Measurements from ENCODE around the gene EEF1A2. TPM values are rescaled to one million over a fixed set of nuclear protein-coding genes. Genes with fewer than 3 reads are reported as not detected.

Gene EEF1A2
- total RNA-seq, 1 experiment from 2014 or later = 359 TPM

DNA sequence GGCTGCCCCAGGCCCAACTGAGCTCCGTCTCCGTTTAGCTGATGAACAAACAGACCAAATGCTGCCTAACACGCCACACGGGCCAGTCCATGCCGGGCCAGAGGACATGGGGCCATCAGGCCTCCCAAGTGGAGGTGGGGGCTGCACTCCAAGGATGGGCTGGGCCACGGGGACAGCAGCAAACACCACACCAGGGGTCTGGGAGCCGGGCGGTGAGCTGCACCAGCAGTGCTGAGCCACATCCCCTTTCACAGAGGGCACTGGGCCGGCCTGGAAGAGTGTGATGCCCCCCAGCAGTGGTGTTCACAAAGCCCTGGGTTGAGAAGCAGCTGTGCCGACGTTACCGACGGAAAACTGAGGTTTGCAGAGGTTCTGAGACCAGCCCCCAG is 29.2 kb downstream of the EEF1A2 start:
- Mint-ChIP-seq H3K4me1 (ENCODE audit: low read depth, unreplicated experiment) (peaks cover 9% of the 10 kb centered on the region), H3K27me3 (ENCODE audit: unreplicated experiment) (peaks cover 91% of the 10 kb centered on the region), H3K4me3 (ENCODE audit: low read depth, unreplicated experiment) (no peak overlapping the region), H3K36me3 (ENCODE audit: insufficient read depth, unreplicated experiment) (peaks cover 5% of the 10 kb centered on the region), H3K27ac (ENCODE audit: unreplicated experiment) (no peak overlapping the region), H3K9me3 (ENCODE audit: low read depth, unreplicated experiment) (no peaks in the 10 kb centered on the region)
- TF ChIP-seq, protein P1, sequence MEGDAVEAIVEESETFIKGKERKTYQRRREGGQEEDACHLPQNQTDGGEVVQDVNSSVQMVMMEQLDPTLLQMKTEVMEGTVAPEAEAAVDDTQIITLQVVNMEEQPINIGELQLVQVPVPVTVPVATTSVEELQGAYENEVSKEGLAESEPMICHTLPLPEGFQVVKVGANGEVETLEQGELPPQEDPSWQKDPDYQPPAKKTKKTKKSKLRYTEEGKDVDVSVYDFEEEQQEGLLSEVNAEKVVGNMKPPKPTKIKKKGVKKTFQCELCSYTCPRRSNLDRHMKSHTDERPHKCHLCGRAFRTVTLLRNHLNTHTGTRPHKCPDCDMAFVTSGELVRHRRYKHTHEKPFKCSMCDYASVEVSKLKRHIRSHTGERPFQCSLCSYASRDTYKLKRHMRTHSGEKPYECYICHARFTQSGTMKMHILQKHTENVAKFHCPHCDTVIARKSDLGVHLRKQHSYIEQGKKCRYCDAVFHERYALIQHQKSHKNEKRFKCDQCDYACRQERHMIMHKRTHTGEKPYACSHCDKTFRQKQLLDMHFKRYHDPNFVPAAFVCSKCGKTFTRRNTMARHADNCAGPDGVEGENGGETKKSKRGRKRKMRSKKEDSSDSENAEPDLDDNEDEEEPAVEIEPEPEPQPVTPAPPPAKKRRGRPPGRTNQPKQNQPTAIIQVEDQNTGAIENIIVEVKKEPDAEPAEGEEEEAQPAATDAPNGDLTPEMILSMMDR (IDR thresholded peaks at IDR 0.05; ENCODE audit: unreplicated experiment) = no peak
- no TSS peak for BruUV-seq (replicated peaks)
- DNase-seq = no peak
- CTCF ChIA-PET = interaction anchor here (1.2 to 1.5 kb wide), 2 partner anchors 9 to 10 kb away, joined by 4 read pairs; no protein-coding TSS in a partner anchor
- intact Hi-C loops (cut with micrococcal nuclease; ENCODE audit: unreplicated experiment) = no loop called here

DNA sequence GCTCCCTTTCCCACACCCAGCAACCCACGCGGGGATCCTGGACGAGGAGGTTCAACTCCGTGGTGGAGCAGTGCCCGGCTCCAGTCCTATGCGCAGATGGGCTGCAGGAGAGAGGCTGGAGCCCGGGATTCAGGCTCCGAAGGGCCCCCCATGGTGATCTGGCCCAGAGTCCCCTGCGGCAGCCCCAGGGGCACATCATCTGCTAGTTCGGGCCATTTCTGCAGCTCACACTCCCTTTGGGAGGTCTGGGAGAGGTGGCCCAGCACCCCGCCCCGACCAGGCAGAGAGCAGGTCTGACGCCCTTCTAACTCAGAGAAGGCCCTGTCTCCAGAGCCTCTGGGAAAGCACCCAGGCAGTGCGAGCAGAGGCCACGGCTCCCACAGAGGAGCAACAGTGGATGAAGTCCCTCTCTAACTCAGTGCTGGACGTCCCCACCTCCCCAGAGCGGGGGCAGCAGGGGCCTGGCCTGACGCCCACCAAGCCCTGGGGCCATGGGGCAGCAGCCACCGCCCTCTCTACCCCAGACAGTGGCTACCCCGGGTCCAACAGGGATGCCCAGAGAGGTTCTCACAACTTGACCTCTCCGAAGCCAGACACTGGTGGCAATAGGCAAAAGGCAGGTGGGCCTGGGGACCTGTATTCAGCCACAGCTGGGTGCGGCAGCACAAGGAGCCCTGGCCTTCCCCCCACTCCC is 29.7 kb downstream of the EEF1A2 start:
- CTCF ChIA-PET = interaction anchor here (0.6 kb wide), 1 partner anchor 196 kb away, joined by 3 read pairs; the partner anchor contains the start of gene ARFGAP1
- H3K27me3 Mint-ChIP-seq (ENCODE audit: unreplicated experiment) = peaks cover 91% of the 10 kb centered on the region
- no peaks in the 10 kb centered on the region for H3K36me3 Mint-ChIP-seq (ENCODE audit: insufficient read depth, unreplicated experiment)
- no peaks in the 10 kb centered on the region for H3K9me3 Mint-ChIP-seq (ENCODE audit: low read depth, unreplicated experiment)
- no peak for DNase-seq
- H3K4me3 Mint-ChIP-seq (ENCODE audit: low read depth, unreplicated experiment) = no peak overlapping the region
- intact Hi-C loops (cut with micrococcal nuclease; ENCODE audit: unreplicated experiment) = no loop called here
- TF ChIP-seq, protein P1 (IDR thresholded peaks at IDR 0.05; ENCODE audit: unreplicated experiment) = no peak
- peaks cover 5% of the 10 kb centered on the region for H3K4me1 Mint-ChIP-seq (ENCODE audit: low read depth, unreplicated experiment)
- no TSS peak for BruUV-seq (replicated peaks)
- H3K27ac Mint-ChIP-seq (ENCODE audit: unreplicated experiment) = no peak overlapping the region

DNA sequence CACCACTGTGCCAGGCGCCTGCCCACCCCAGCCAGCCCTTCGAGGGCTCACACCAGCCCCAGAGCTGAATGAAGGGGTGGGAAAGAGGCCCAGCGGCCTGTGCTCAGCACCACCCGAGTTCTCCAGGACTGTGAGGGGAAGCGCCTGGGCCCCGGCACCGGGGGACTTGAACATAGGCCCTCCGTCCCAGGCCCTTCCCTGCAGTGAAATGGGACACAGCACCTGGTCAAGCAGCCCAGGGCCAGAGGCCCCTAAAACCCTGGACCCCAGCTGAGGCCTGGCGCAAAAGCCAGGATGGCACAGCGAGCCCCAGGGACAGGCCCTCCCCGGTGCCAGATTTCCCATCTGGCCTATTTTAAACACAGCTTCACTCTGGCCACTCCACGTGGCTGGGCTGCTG is 30.5 kb downstream of the EEF1A2 start:
- H3K9me3 Mint-ChIP-seq (ENCODE audit: low read depth, unreplicated experiment) = no peaks in the 10 kb centered on the region
- H3K36me3 Mint-ChIP-seq (ENCODE audit: insufficient read depth, unreplicated experiment) = no peaks in the 10 kb centered on the region
- BruUV-seq (replicated peaks) = no TSS peak
- peaks cover 91% of the 10 kb centered on the region for H3K27me3 Mint-ChIP-seq (ENCODE audit: unreplicated experiment)
- no peak overlapping the region for H3K4me3 Mint-ChIP-seq (ENCODE audit: low read depth, unreplicated experiment)
- intact Hi-C loops (cut with micrococcal nuclease; ENCODE audit: unreplicated experiment) = no loop called here
- H3K27ac Mint-ChIP-seq (ENCODE audit: unreplicated experiment) = no peak overlapping the region
- CTCF ChIA-PET = interaction anchor here (0.6 kb wide), 1 partner anchor 196 kb away, joined by 3 read pairs; the partner anchor contains the start of gene ARFGAP1
- no peak for DNase-seq
- H3K4me1 Mint-ChIP-seq (ENCODE audit: low read depth, unreplicated experiment) = peaks cover 5% of the 10 kb centered on the region
- TF ChIP-seq, protein P1 (IDR thresholded peaks at IDR 0.05; ENCODE audit: unreplicated experiment) = no peak

DNA sequence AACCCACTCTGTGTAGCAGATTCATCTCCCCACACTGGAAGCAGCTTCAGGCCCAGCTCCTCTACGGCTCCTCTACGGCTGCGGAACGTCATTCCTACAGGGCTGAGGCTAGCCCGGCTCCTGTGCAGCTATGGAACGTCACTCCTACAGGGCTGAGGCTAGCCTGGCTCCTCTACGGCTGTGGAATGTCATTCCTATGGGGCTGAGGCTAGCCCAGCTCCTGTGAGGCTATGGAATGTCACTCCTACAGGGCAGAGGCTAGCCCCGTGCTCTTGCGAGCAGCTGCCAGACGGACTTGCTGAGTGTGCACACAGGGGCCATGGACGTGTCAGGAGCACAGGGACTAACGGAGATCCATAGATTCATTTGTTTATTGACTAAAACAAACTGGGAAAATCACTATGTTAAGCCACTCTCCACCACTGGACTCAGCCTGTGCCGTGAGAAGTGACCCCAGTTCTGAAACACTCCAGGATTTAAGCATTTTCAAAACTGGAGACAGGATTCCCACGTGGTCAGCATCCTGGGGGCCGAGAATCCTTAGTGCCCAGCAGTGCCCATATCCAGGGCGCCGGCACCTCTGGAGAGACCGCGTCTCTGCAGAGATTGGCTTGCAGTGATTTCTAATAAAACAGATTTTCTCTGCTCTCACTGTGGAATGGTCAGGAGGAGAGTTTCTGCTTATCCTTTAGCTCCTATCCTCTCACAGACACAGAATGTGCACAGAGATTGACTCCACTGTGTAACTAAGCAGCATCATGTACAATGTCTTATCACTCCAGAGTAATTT is 31.4 kb downstream of the EEF1A2 start:
- BruUV-seq (replicated peaks) = no TSS peak
- H3K4me3 Mint-ChIP-seq (ENCODE audit: low read depth, unreplicated experiment) = no peak overlapping the region
- peaks cover 8% of the 10 kb centered on the region for H3K4me1 Mint-ChIP-seq (ENCODE audit: low read depth, unreplicated experiment)
- TF ChIP-seq, protein P1 (IDR thresholded peaks at IDR 0.05; ENCODE audit: unreplicated experiment) = no peak
- no peak for DNase-seq
- H3K36me3 Mint-ChIP-seq (ENCODE audit: insufficient read depth, unreplicated experiment) = no peaks in the 10 kb centered on the region
- no peaks in the 10 kb centered on the region for H3K9me3 Mint-ChIP-seq (ENCODE audit: low read depth, unreplicated experiment)
- no peak overlapping the region for H3K27ac Mint-ChIP-seq (ENCODE audit: unreplicated experiment)
- CTCF ChIA-PET = interaction anchor here (0.7 kb wide), 1 partner anchor 16 kb away, joined by 4 read pairs; no protein-coding TSS in a partner anchor
- H3K27me3 Mint-ChIP-seq (ENCODE audit: unreplicated experiment) = peaks cover 92% of the 10 kb centered on the region
- intact Hi-C loops (cut with micrococcal nuclease; ENCODE audit: unreplicated experiment) = no loop called here
